Measurements from ENCODE around the gene RASSF10.

The RASSF10 gene

GRCh38 chr11:13009476-13009920 lies 382 bp downstream of the RASSF10 start:
- POLR2A ChIA-PET: no interaction called here
- peak overlapping the region in 5 of 7 experiments; percentile 24 to 66 (median 50) for H3K4me3 ChIP-seq (ENCODE audit: control insufficient read depth in 1 of 7, extremely low read depth in 1 of 7, insufficient read depth in 4 of 7, low read depth in 2 of 7, low read length in 6 of 7)
- 1% methylated on average over 46 of the region's 48 CpGs for WGBS (ENCODE audit: insufficient coverage)

GRCh38 chr11:13009921-13010748 lies 1.0 kb downstream of the RASSF10 start:
- no peaks in the 10 kb centered on the region for H3K36me3 ChIP-seq (ENCODE audit: control insufficient read depth in 4 of 4, insufficient read depth in 4 of 4, low read length in 3 of 4)
- 2% methylated on average over 83 of the region's 94 CpGs for WGBS (ENCODE audit: insufficient coverage)
- peaks cover 31 to 97% (median 47%) of the 10 kb centered on the region in 5 experiments for H3K27me3 ChIP-seq (replicated peaks in 2 of 5; ENCODE audit: control insufficient read depth in 4 of 5, insufficient read depth in 5 of 5, low read length in 4 of 5)
- peak overlapping the region in 2 of 7 experiments; percentile 57 to 66 for H3K4me3 ChIP-seq (ENCODE audit: control insufficient read depth in 1 of 7, extremely low read depth in 1 of 7, insufficient read depth in 4 of 7, low read depth in 2 of 7, low read length in 6 of 7)
- peak in 2 of 3 donors; percentile 28 to 36 for DNase-seq
- H3K9me3 ChIP-seq (ENCODE audit: control extremely low read depth in 1 of 5, control insufficient read depth in 4 of 5, insufficient read depth in 2 of 5, low read depth in 1 of 5, low read length in 4 of 5): peaks cover 0 to 8% (median 0%) of the 10 kb centered on the region in 5 experiments
- peaks cover 0 to 24% (median 20%) of the 10 kb centered on the region in 4 experiments for H3K4me1 ChIP-seq (ENCODE audit: control extremely low read depth in 1 of 4, control insufficient read depth in 4 of 4, insufficient read depth in 4 of 4, low read length in 3 of 4)
- no peak overlapping the region for H3K27ac ChIP-seq (ENCODE audit: insufficient read depth in 1 of 2, low read depth in 1 of 2, low read length in 2 of 2, poor library complexity in 1 of 2, severe bottlenecking in 2 of 2)
- ChIA-PET POLR2A (no interaction called here), CTCF (interaction anchor here (0.9 to 1.4 kb wide), 3 partner anchors 9 to 48 kb away, joined by 3 read pairs; no protein-coding TSS in a partner anchor)

More at GRCh38 chr11:13009476-13009920, 382 bp downstream of the RASSF10 start:
- Histone ChIP-seq H3K36me3 (ENCODE audit: control insufficient read depth in 4 of 4, insufficient read depth in 4 of 4, low read length in 3 of 4) (no peaks in the 10 kb centered on the region), H3K4me1 (ENCODE audit: control extremely low read depth in 1 of 4, control insufficient read depth in 4 of 4, insufficient read depth in 4 of 4, low read length in 3 of 4) (peaks cover 0 to 24% (median 20%) of the 10 kb centered on the region in 4 experiments), H3K9me3 (ENCODE audit: control extremely low read depth in 1 of 5, control insufficient read depth in 4 of 5, insufficient read depth in 2 of 5, low read depth in 1 of 5, low read length in 4 of 5) (peaks cover 0 to 8% (median 0%) of the 10 kb centered on the region in 5 experiments), H3K27ac (ENCODE audit: insufficient read depth in 1 of 2, low read depth in 1 of 2, low read length in 2 of 2, poor library complexity in 1 of 2, severe bottlenecking in 2 of 2) (no peak overlapping the region), H3K27me3 (replicated peaks in 2 of 5; ENCODE audit: control insufficient read depth in 4 of 5, insufficient read depth in 5 of 5, low read length in 4 of 5) (peaks cover 27 to 97% (median 51%) of the 10 kb centered on the region in 5 experiments)
- DNase-seq: peak in 1 of 3 donors; percentile 39
- CTCF ChIA-PET: interaction anchor here (1.0 kb wide), 1 partner anchor 9 kb away, joined by 3 read pairs; no protein-coding TSS in a partner anchor

- Histone ChIP-seq H3K36me3 (ENCODE audit: control insufficient read depth in 4 of 4, insufficient read depth in 4 of 4, low read length in 3 of 4) (no peaks in the 10 kb centered on the region), H3K27ac (ENCODE audit: insufficient read depth in 1 of 2, low read depth in 1 of 2, low read length in 2 of 2, poor library complexity in 1 of 2, severe bottlenecking in 2 of 2) (no peak overlapping the region), H3K4me3 (ENCODE audit: control insufficient read depth in 1 of 7, extremely low read depth in 1 of 7, insufficient read depth in 4 of 7, low read depth in 2 of 7, low read length in 6 of 7) (no peak overlapping the region), H3K4me1 (ENCODE audit: control extremely low read depth in 1 of 4, control insufficient read depth in 4 of 4, insufficient read depth in 4 of 4, low read length in 3 of 4) (peaks cover 0 to 24% (median 20%) of the 10 kb centered on the region in 4 experiments), H3K9me3 (ENCODE audit: control extremely low read depth in 1 of 5, control insufficient read depth in 4 of 5, insufficient read depth in 2 of 5, low read depth in 1 of 5, low read length in 4 of 5) (peaks cover 0 to 7% (median 0%) of the 10 kb centered on the region in 5 experiments), H3K27me3 (replicated peaks in 2 of 5; ENCODE audit: control insufficient read depth in 4 of 5, insufficient read depth in 5 of 5, low read length in 4 of 5) (peaks cover 31 to 97% (median 52%) of the 10 kb centered on the region in 5 experiments)
- no peak for DNase-seq
- CTCF ChIA-PET: interaction anchor here (0.9 to 1.4 kb wide), 2 partner anchors 15 to 49 kb away, joined by 3 read pairs; no protein-coding TSS in a partner anchor
- POLR2A ChIA-PET: no interaction called here
- 10% methylated on average over 26 of the region's 37 CpGs for WGBS (ENCODE audit: insufficient coverage)
Measured at GRCh38 chr11:13010749-13011465, 1.8 kb downstream of the RASSF10 start.

- Histone ChIP-seq H3K27ac (ENCODE audit: insufficient read depth in 1 of 2, low read depth in 1 of 2, low read length in 2 of 2, poor library complexity in 1 of 2, severe bottlenecking in 2 of 2) (no peak overlapping the region), H3K4me3 (ENCODE audit: control insufficient read depth in 1 of 7, extremely low read depth in 1 of 7, insufficient read depth in 4 of 7, low read depth in 2 of 7, low read length in 6 of 7) (no peak overlapping the region), H3K9me3 (ENCODE audit: control extremely low read depth in 1 of 5, control insufficient read depth in 4 of 5, insufficient read depth in 2 of 5, low read depth in 1 of 5, low read length in 4 of 5) (peaks cover 0 to under 1% (median 0%) of the 10 kb centered on the region in 5 experiments), H3K27me3 (replicated peaks in 2 of 5; ENCODE audit: control insufficient read depth in 4 of 5, insufficient read depth in 5 of 5, low read length in 4 of 5) (peaks cover 31 to 94% (median 52%) of the 10 kb centered on the region in 5 experiments), H3K4me1 (ENCODE audit: control extremely low read depth in 1 of 4, control insufficient read depth in 4 of 4, insufficient read depth in 4 of 4, low read length in 3 of 4) (peaks cover 0 to 24% (median 20%) of the 10 kb centered on the region in 4 experiments), H3K36me3 (ENCODE audit: control insufficient read depth in 4 of 4, insufficient read depth in 4 of 4, low read length in 3 of 4) (no peaks in the 10 kb centered on the region)
- POLR2A ChIA-PET: no interaction called here
- WGBS (ENCODE audit: insufficient coverage): 17% methylated on average over 4 of the region's 7 CpGs
- DNase-seq: peak in 1 of 3 donors; percentile 15
- CTCF ChIA-PET: interaction anchor here (1.4 kb wide), 1 partner anchor 227 kb away, joined by 4 read pairs; no protein-coding TSS in a partner anchor
Measured at GRCh38 chr11:13011466-13012055, 2.4 kb downstream of the RASSF10 start.

GRCh38 chr11:13012056-13012661 lies 3.0 kb downstream of the RASSF10 start:
- Histone ChIP-seq H3K4me3 (ENCODE audit: control insufficient read depth in 1 of 7, extremely low read depth in 1 of 7, insufficient read depth in 4 of 7, low read depth in 2 of 7, low read length in 6 of 7) (no peak overlapping the region), H3K4me1 (ENCODE audit: control extremely low read depth in 1 of 4, control insufficient read depth in 4 of 4, insufficient read depth in 4 of 4, low read length in 3 of 4) (peaks cover 0 to 24% (median 20%) of the 10 kb centered on the region in 4 experiments), H3K36me3 (ENCODE audit: control insufficient read depth in 4 of 4, insufficient read depth in 4 of 4, low read length in 3 of 4) (no peaks in the 10 kb centered on the region), H3K27me3 (replicated peaks in 2 of 5; ENCODE audit: control insufficient read depth in 4 of 5, insufficient read depth in 5 of 5, low read length in 4 of 5) (peaks cover 26 to 91% (median 47%) of the 10 kb centered on the region in 5 experiments), H3K27ac (ENCODE audit: insufficient read depth in 1 of 2, low read depth in 1 of 2, low read length in 2 of 2, poor library complexity in 1 of 2, severe bottlenecking in 2 of 2) (no peak overlapping the region), H3K9me3 (ENCODE audit: control extremely low read depth in 1 of 5, control insufficient read depth in 4 of 5, insufficient read depth in 2 of 5, low read depth in 1 of 5, low read length in 4 of 5) (no peaks in the 10 kb centered on the region)
- CTCF ChIA-PET: interaction anchor here (1.4 kb wide), 1 partner anchor 227 kb away, joined by 4 read pairs; no protein-coding TSS in a partner anchor
- WGBS (ENCODE audit: insufficient coverage): 46% methylated on average over 7 of the region's 9 CpGs
- DNase-seq: no peak
- POLR2A ChIA-PET: no interaction called here

- H3K27ac ChIP-seq (ENCODE audit: insufficient read depth in 1 of 2, low read depth in 1 of 2, low read length in 2 of 2, poor library complexity in 1 of 2, severe bottlenecking in 2 of 2): no peak overlapping the region
- ChIA-PET POLR2A (no interaction called here), CTCF (no interaction called here)
- peaks cover 0 to 24% (median 20%) of the 10 kb centered on the region in 4 experiments for H3K4me1 ChIP-seq (ENCODE audit: control extremely low read depth in 1 of 4, control insufficient read depth in 4 of 4, insufficient read depth in 4 of 4, low read length in 3 of 4)
- no peaks in the 10 kb centered on the region for H3K36me3 ChIP-seq (ENCODE audit: control insufficient read depth in 4 of 4, insufficient read depth in 4 of 4, low read length in 3 of 4)
- no peak overlapping the region for H3K4me3 ChIP-seq (ENCODE audit: control insufficient read depth in 1 of 7, extremely low read depth in 1 of 7, insufficient read depth in 4 of 7, low read depth in 2 of 7, low read length in 6 of 7)
- 69% methylated on average over 3 of the region's 7 CpGs for WGBS (ENCODE audit: insufficient coverage)
- DNase-seq: no peak
- H3K9me3 ChIP-seq (ENCODE audit: control extremely low read depth in 1 of 5, control insufficient read depth in 4 of 5, insufficient read depth in 2 of 5, low read depth in 1 of 5, low read length in 4 of 5): no peaks in the 10 kb centered on the region
- H3K27me3 ChIP-seq (replicated peaks in 2 of 5; ENCODE audit: control insufficient read depth in 4 of 5, insufficient read depth in 5 of 5, low read length in 4 of 5): peaks cover 24 to 82% (median 43%) of the 10 kb centered on the region in 5 experiments
Measured at GRCh38 chr11:13013054-13013488, 4.0 kb downstream of the RASSF10 start.

All from common myeloid progenitor, CD34-positive (primary cell).